Large intestine (tissue), 3 donors: ENCODE data around the gene RNLS. TPM values are rescaled to one million over a fixed set of nuclear protein-coding genes. Genes with fewer than 3 reads are reported as not detected.

ENCODE experiments used
- DNase-seq, 2 donors: peaks; one replicate each; pipeline versions ENCODE4 v3.0.0 to v3.0.0-alpha.2; 2013
- H3K27ac ChIP-seq: one replicate; pipeline ENCODE4 v1.5.1; 2013; ENCODE audit warnings: low read length
- H3K27me3 ChIP-seq: 2 replicates; pipeline ENCODE4 v1.6.1; 2013; ENCODE audit warnings: low read length; ENCODE audit not compliant: control insufficient read depth, insufficient read depth
- H3K36me3 ChIP-seq: 2 replicates; pipeline ENCODE4 v1.6.1; 2013; ENCODE audit warnings: low read length; ENCODE audit not compliant: control insufficient read depth, insufficient read depth
- H3K4me1 ChIP-seq: one replicate; pipeline ENCODE4 v1.6.1; 2013; ENCODE audit warnings: low read length; ENCODE audit not compliant: control insufficient read depth, insufficient read depth
- H3K4me3 ChIP-seq: one replicate; pipeline ENCODE4 v1.5.1; 2013; ENCODE audit warnings: low read length
- H3K9me3 ChIP-seq: one replicate; pipeline ENCODE4 v1.6.1; 2013; ENCODE audit warnings: mild to moderate bottlenecking, low read depth, low read length, moderate library complexity; ENCODE audit not compliant: control insufficient read depth
- WGBS: methylation state at CpG from one replicate; pipeline ENCODE4 v1.1.5; 2013; ENCODE audit warnings: low lambda C conversion rate; ENCODE audit not compliant: insufficient coverage; 5-methylcytosine and 5-hydroxymethylcytosine counted together
- polyA plus RNA-seq: library from polyadenylated mRNA; unstranded; fragments of 120-200 nt; gene quantifications from one replicate; pipeline ENCODE4 v1.2.1, GENCODE V29; 2013

Gene RNLS
- polyA plus RNA-seq, 1 donor: 19.5 TPM

GRCh38 chr10:88463811-88464210 is 119.3 kb downstream of the RNLS start:
- Histone ChIP-seq H3K27me3 (no peaks in the 10 kb centered on the region), H3K4me3 (no peak overlapping the region), H3K4me1 (no peaks in the 10 kb centered on the region), H3K36me3 (no peaks in the 10 kb centered on the region), H3K27ac (no peak overlapping the region), H3K9me3 (no peaks in the 10 kb centered on the region)
- WGBS: no CpG with 5 or more reads among the region's 1 CpG
- no peak for DNase-seq

GRCh38 chr10:88461426-88461825 is 121.7 kb downstream of the RNLS start:
- H3K36me3 ChIP-seq: no peaks in the 10 kb centered on the region
- H3K27ac ChIP-seq: no peak overlapping the region
- no peaks in the 10 kb centered on the region for H3K4me1 ChIP-seq
- no peak for DNase-seq
- H3K27me3 ChIP-seq: no peaks in the 10 kb centered on the region
- H3K9me3 ChIP-seq: no peaks in the 10 kb centered on the region
- no CpG with 5 or more reads among the region's 1 CpG for WGBS
- H3K4me3 ChIP-seq: no peak overlapping the region

GRCh38 chr10:88459530-88459929 is 123.6 kb downstream of the RNLS start:
- no peak for DNase-seq
- H3K36me3 ChIP-seq: no peaks in the 10 kb centered on the region
- no peak overlapping the region for H3K27ac ChIP-seq
- WGBS: 88% methylated on average over 1 of the region's 4 CpGs
- no peaks in the 10 kb centered on the region for H3K4me1 ChIP-seq
- H3K4me3 ChIP-seq: no peak overlapping the region
- no peaks in the 10 kb centered on the region for H3K9me3 ChIP-seq
- no peaks in the 10 kb centered on the region for H3K27me3 ChIP-seq

- no peaks in the 10 kb centered on the region for H3K4me1 ChIP-seq
- H3K27ac ChIP-seq: no peak overlapping the region
- no peak for DNase-seq
- no peaks in the 10 kb centered on the region for H3K27me3 ChIP-seq
- H3K36me3 ChIP-seq: no peaks in the 10 kb centered on the region
- WGBS: 60% methylated on average over 1 of the region's 3 CpGs
- H3K4me3 ChIP-seq: no peak overlapping the region
- no peaks in the 10 kb centered on the region for H3K9me3 ChIP-seq
These were observed 124.9 kb downstream of the RNLS start for GRCh38 chr10:88458209-88458608.

GRCh38 chr10:88457660-88458059 is 125.5 kb downstream of the RNLS start:
- H3K27ac ChIP-seq: no peak overlapping the region
- no peak for DNase-seq
- 100% methylated on average over 1 of the region's 3 CpGs for WGBS

GRCh38 chr10:88456730-88457129 is 126.4 kb downstream of the RNLS start:
- Histone ChIP-seq H3K4me1 (no peaks in the 10 kb centered on the region), H3K27ac (no peak overlapping the region), H3K4me3 (no peak overlapping the region), H3K36me3 (no peaks in the 10 kb centered on the region), H3K27me3 (no peaks in the 10 kb centered on the region), H3K9me3 (no peaks in the 10 kb centered on the region)
- no peak for DNase-seq
- 100% methylated on average over 1 of the region's 3 CpGs for WGBS

More at GRCh38 chr10:88457660-88458059, 125.5 kb downstream of the RNLS start:
- H3K27me3 ChIP-seq: no peaks in the 10 kb centered on the region
- H3K4me1 ChIP-seq: no peaks in the 10 kb centered on the region
- no peak overlapping the region for H3K4me3 ChIP-seq
- no peaks in the 10 kb centered on the region for H3K36me3 ChIP-seq
- H3K9me3 ChIP-seq: no peaks in the 10 kb centered on the region

- no peak overlapping the region for H3K27ac ChIP-seq
- H3K4me1 ChIP-seq: no peaks in the 10 kb centered on the region
- 86% methylated on average over 1 of the region's 2 CpGs for WGBS
- H3K9me3 ChIP-seq: no peaks in the 10 kb centered on the region
- H3K4me3 ChIP-seq: no peak overlapping the region
- no peaks in the 10 kb centered on the region for H3K27me3 ChIP-seq
- DNase-seq: no peak
- H3K36me3 ChIP-seq: no peaks in the 10 kb centered on the region
These were observed 127.3 kb downstream of the RNLS start for GRCh38 chr10:88455831-88456230.

- Histone ChIP-seq H3K9me3 (no peaks in the 10 kb centered on the region), H3K4me3 (no peak overlapping the region), H3K27me3 (no peaks in the 10 kb centered on the region), H3K4me1 (no peaks in the 10 kb centered on the region), H3K27ac (no peak overlapping the region), H3K36me3 (no peaks in the 10 kb centered on the region)
- WGBS: 71% methylated on average over 1 of the region's 1 CpG
- peak in 1 of 2 donors; percentile 4 for DNase-seq
These were observed 132.9 kb downstream of the RNLS start for GRCh38 chr10:88450201-88450600.

- DNase-seq: no peak
- no peaks in the 10 kb centered on the region for H3K9me3 ChIP-seq
- no peaks in the 10 kb centered on the region for H3K36me3 ChIP-seq
- H3K27ac ChIP-seq: no peak overlapping the region
- H3K4me3 ChIP-seq: no peak overlapping the region
- no peaks in the 10 kb centered on the region for H3K4me1 ChIP-seq
- no peaks in the 10 kb centered on the region for H3K27me3 ChIP-seq
- 75% methylated on average over 4 of the region's 4 CpGs for WGBS
These were observed 140.4 kb downstream of the RNLS start for GRCh38 chr10:88442716-88443115.

- no peaks in the 10 kb centered on the region for H3K9me3 ChIP-seq
- H3K4me1 ChIP-seq: no peaks in the 10 kb centered on the region
- no peak for DNase-seq
- H3K4me3 ChIP-seq: no peak overlapping the region
- no peaks in the 10 kb centered on the region for H3K27me3 ChIP-seq
- no peaks in the 10 kb centered on the region for H3K36me3 ChIP-seq
- no peak overlapping the region for H3K27ac ChIP-seq
These were observed 142.6 kb downstream of the RNLS start for GRCh38 chr10:88440541-88440940.

- no peak overlapping the region for H3K4me3 ChIP-seq
- H3K27me3 ChIP-seq: no peaks in the 10 kb centered on the region
- H3K4me1 ChIP-seq: no peaks in the 10 kb centered on the region
- no peaks in the 10 kb centered on the region for H3K9me3 ChIP-seq
- no peak overlapping the region for H3K27ac ChIP-seq
- no peaks in the 10 kb centered on the region for H3K36me3 ChIP-seq
- DNase-seq: no peak
These were observed 143.2 kb downstream of the RNLS start for GRCh38 chr10:88439932-88440331.
